ENCODE data around the gene GGA3.

The GGA3 gene

GRCh38 chr17:75228847-75229246 lies 32.6 kb downstream of the GGA3 start:
- no peak for DNase-seq (ENCODE audit: extremely low spot score)
- CTCF ChIA-PET: interaction anchor here (0.6 to 3.0 kb wide), 4 partner anchors 11 to 115 kb away, joined by 3 to 21 read pairs (median 4); no protein-coding TSS in a partner anchor
- POLR2A ChIA-PET: interaction anchor here (0.9 to 1.8 kb wide), 3 partner anchors 10 to 33 kb away, joined by 3 to 6 read pairs (median 4); partner anchors contain the start of genes GGA3, MRPS7 and NUP85
- no peak for TF ChIP-seq ZNF384 (IDR thresholded peaks at IDR 0.05)
- no peak for TF ChIP-seq FOXK2 (IDR thresholded peaks at IDR 0.05)
- no peak for TF ChIP-seq HDGF (IDR thresholded peaks at IDR 0.05; ENCODE audit: borderline replicate concordance)
- TF ChIP-seq BHLHE40 (IDR thresholded peaks at IDR 0.05; ENCODE audit: borderline replicate concordance): no peak
- no peak for TF ChIP-seq SUZ12 (IDR thresholded peaks at IDR 0.05)
- no peak for TF ChIP-seq L3MBTL2 (conservative IDR thresholded peaks at IDR 0.05)
- TF ChIP-seq PKNOX1 (IDR thresholded peaks at IDR 0.05): no peak
- TF ChIP-seq CTBP1 (IDR thresholded peaks at IDR 0.05; ENCODE audit: borderline replicate concordance): no peak
- no peak for TF ChIP-seq NFRKB (IDR thresholded peaks at IDR 0.05)
- no peak for TF ChIP-seq FOXA1 (IDR thresholded peaks at IDR 0.05)
- no peak for TF ChIP-seq TARDBP (IDR thresholded peaks at IDR 0.05)
- no peak for TF ChIP-seq LEF1 (IDR thresholded peaks at IDR 0.05; ENCODE audit: borderline replicate concordance)
- no peak for TF ChIP-seq FOXM1 (IDR thresholded peaks at IDR 0.05; ENCODE audit: borderline replicate concordance)
- no peak for TF ChIP-seq ELF4 (IDR thresholded peaks at IDR 0.05)
- no peak for TF ChIP-seq SP1 (IDR thresholded peaks at IDR 0.05)
- TF ChIP-seq ARNT (IDR thresholded peaks at IDR 0.05): no peak

- DNase-seq (ENCODE audit: extremely low spot score): no peak
- ChIA-PET CTCF (interaction anchor here (1.4 to 3.0 kb wide), 2 partner anchors 11 to 114 kb away, joined by 4 to 21 read pairs; no protein-coding TSS in a partner anchor), POLR2A (interaction anchor here (1.3 to 1.8 kb wide), 2 partner anchors 10 to 23 kb away, joined by 4 to 6 read pairs; partner anchors contain the start of gene NUP85)
- TF ChIP-seq FOXA1 (IDR thresholded peaks at IDR 0.05) (no peak), L3MBTL2 (conservative IDR thresholded peaks at IDR 0.05) (no peak), TARDBP (IDR thresholded peaks at IDR 0.05) (no peak), LEF1 (IDR thresholded peaks at IDR 0.05; ENCODE audit: borderline replicate concordance) (no peak), SP1 (IDR thresholded peaks at IDR 0.05) (no peak), ZNF384 (IDR thresholded peaks at IDR 0.05) (no peak), SUZ12 (IDR thresholded peaks at IDR 0.05) (no peak)
Observed at GRCh38 chr17:75228305-75228704, 33.1 kb downstream of the GGA3 start.

- ChIA-PET CTCF (interaction anchor here (3.0 kb wide), 1 partner anchor 12 kb away, joined by 21 read pairs; no protein-coding TSS in a partner anchor), POLR2A (interaction anchor here (1.8 kb wide), 1 partner anchor 22 kb away, joined by 6 read pairs; the partner anchor contains the start of gene NUP85)
- TF ChIP-seq FOXA1 (IDR thresholded peaks at IDR 0.05) (no peak), HDGF (IDR thresholded peaks at IDR 0.05; ENCODE audit: borderline replicate concordance) (no peak), ZNF384 (IDR thresholded peaks at IDR 0.05) (no peak), L3MBTL2 (conservative IDR thresholded peaks at IDR 0.05) (no peak), NFRKB (IDR thresholded peaks at IDR 0.05) (no peak), FOXM1 (IDR thresholded peaks at IDR 0.05; ENCODE audit: borderline replicate concordance) (no peak), ARNT (IDR thresholded peaks at IDR 0.05) (no peak), TARDBP (IDR thresholded peaks at IDR 0.05) (no peak), LEF1 (IDR thresholded peaks at IDR 0.05; ENCODE audit: borderline replicate concordance) (no peak), ELF4 (IDR thresholded peaks at IDR 0.05) (no peak), SP1 (IDR thresholded peaks at IDR 0.05) (no peak), FOXK2 (IDR thresholded peaks at IDR 0.05) (no peak)
- no peak for DNase-seq (ENCODE audit: extremely low spot score)
Observed at GRCh38 chr17:75227729-75228128, 33.7 kb downstream of the GGA3 start.

- DNase-seq (ENCODE audit: extremely low spot score): no peak
- TF ChIP-seq SP1 (IDR thresholded peaks at IDR 0.05): no peak
- no peak for TF ChIP-seq LEF1 (IDR thresholded peaks at IDR 0.05; ENCODE audit: borderline replicate concordance)
- TF ChIP-seq FOXM1 (IDR thresholded peaks at IDR 0.05; ENCODE audit: borderline replicate concordance): no peak
- TF ChIP-seq ELF4 (IDR thresholded peaks at IDR 0.05): no peak
- TF ChIP-seq ZNF384 (IDR thresholded peaks at IDR 0.05): no peak
- TF ChIP-seq L3MBTL2 (conservative IDR thresholded peaks at IDR 0.05): no peak
- TF ChIP-seq TARDBP (IDR thresholded peaks at IDR 0.05): no peak
- no peak for TF ChIP-seq BHLHE40 (IDR thresholded peaks at IDR 0.05; ENCODE audit: borderline replicate concordance)
- no peak for TF ChIP-seq CTBP1 (IDR thresholded peaks at IDR 0.05; ENCODE audit: borderline replicate concordance)
- TF ChIP-seq SUZ12 (IDR thresholded peaks at IDR 0.05): no peak
- no peak for TF ChIP-seq FOXK2 (IDR thresholded peaks at IDR 0.05)
- TF ChIP-seq ARNT (IDR thresholded peaks at IDR 0.05): no peak
- no peak for TF ChIP-seq PKNOX1 (IDR thresholded peaks at IDR 0.05)
- no peak for TF ChIP-seq HDGF (IDR thresholded peaks at IDR 0.05; ENCODE audit: borderline replicate concordance)
- TF ChIP-seq NFRKB (IDR thresholded peaks at IDR 0.05): no peak
- TF ChIP-seq FOXA1 (IDR thresholded peaks at IDR 0.05): no peak
- POLR2A ChIA-PET: no interaction called here
- CTCF ChIA-PET: interaction anchor here (0.8 kb wide), 1 partner anchor 14 kb away, joined by 3 read pairs; no protein-coding TSS in a partner anchor
Observed at GRCh38 chr17:75225016-75225415, 36.4 kb downstream of the GGA3 start.

GRCh38 chr17:75219815-75220214 lies 41.6 kb downstream of the GGA3 start:
- ChIA-PET CTCF (no interaction called here), POLR2A (interaction anchor here (1.0 to 1.2 kb wide), 4 partner anchors 14 to 45 kb away, joined by 3 to 4 read pairs (median 3); partner anchors contain the start of genes NUP85 and SUMO2)
- DNase-seq (ENCODE audit: extremely low spot score): no peak
- TF ChIP-seq FOXM1 (IDR thresholded peaks at IDR 0.05; ENCODE audit: borderline replicate concordance) (no peak), FOXA1 (IDR thresholded peaks at IDR 0.05) (no peak), ARNT (IDR thresholded peaks at IDR 0.05) (no peak), L3MBTL2 (conservative IDR thresholded peaks at IDR 0.05) (no peak), NFRKB (IDR thresholded peaks at IDR 0.05) (no peak), SUZ12 (IDR thresholded peaks at IDR 0.05) (no peak), SP1 (IDR thresholded peaks at IDR 0.05) (no peak), PKNOX1 (IDR thresholded peaks at IDR 0.05) (no peak), HDGF (IDR thresholded peaks at IDR 0.05; ENCODE audit: borderline replicate concordance) (no peak), BHLHE40 (IDR thresholded peaks at IDR 0.05; ENCODE audit: borderline replicate concordance) (no peak), CTBP1 (IDR thresholded peaks at IDR 0.05; ENCODE audit: borderline replicate concordance) (no peak), LEF1 (IDR thresholded peaks at IDR 0.05; ENCODE audit: borderline replicate concordance) (no peak), FOXK2 (IDR thresholded peaks at IDR 0.05) (no peak)

Data from HEK293T (cell line).